ENCODE measurements around the gene ANO10.
"Not testable (repeated sequence)": the region's sequence is repeated elsewhere in the genome, so short reads cannot be mapped to it uniquely, and the experiment has no call there.

Gene ANO10

DNA sequence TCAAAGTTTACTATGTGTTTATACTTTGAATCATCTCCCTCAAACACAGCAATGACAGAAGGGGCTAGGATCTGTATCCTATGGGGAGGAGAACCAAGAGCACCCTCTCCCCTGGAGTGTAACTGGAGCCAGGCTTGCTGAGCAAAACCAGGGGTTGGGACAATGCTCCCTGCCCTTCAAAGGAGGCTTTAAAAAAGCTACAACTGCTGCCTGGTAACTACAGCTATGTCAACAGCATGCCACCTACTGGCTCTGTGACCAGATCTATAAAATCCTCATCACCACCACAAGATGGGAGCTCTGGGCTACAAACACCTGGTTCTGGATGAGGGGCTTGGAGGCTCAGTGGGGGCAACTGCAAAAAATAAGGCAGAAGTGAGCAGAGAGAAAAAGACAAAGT is 61.9 kb downstream of the ANO10 start:
- Histone ChIP-seq H3K36me3 (ENCODE audit: insufficient read depth, low read length) (no peaks in the 10 kb centered on the region), H3K27ac (ENCODE audit: low read depth, low read length) (no peak overlapping the region), H3K9ac (ENCODE audit: low read length) (no peak overlapping the region), H3K4me1 (ENCODE audit: insufficient read depth, low read length) (no peaks in the 10 kb centered on the region), H3K4me3 (ENCODE audit: low read depth in 1 of 2, low read length in 2 of 2) (no peak overlapping the region), H3K9me3 (ENCODE audit: low read length) (no peaks in the 10 kb centered on the region), H3K27me3 (ENCODE audit: control insufficient read depth in 1 of 2, insufficient read depth in 2 of 2, low read length in 2 of 2) (no peaks in the 10 kb centered on the region)

DNA sequence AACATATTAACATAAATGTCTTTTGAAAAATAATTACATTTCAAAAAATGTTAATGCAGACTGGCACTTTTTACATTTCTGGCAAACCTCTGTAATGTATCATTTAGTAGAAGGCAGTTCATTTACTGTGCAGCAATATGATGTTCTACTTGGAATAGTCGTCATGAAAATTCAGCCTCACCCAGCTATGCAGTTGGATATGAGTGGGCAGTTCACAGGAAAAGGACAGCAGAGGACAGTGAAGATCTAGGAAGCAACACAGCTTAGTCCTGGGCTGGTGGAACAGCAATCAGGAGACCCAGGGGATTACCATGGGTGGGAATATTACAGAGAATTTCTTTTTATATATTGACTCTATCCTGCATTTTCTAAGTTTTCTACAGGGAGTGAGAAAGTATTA is 63.6 kb downstream of the ANO10 start:
- H3K4me1 ChIP-seq (ENCODE audit: insufficient read depth, low read length) = no peaks in the 10 kb centered on the region
- no peaks in the 10 kb centered on the region for H3K27me3 ChIP-seq (ENCODE audit: control insufficient read depth in 1 of 2, insufficient read depth in 2 of 2, low read length in 2 of 2)
- no peaks in the 10 kb centered on the region for H3K36me3 ChIP-seq (ENCODE audit: insufficient read depth, low read length)
- no peak overlapping the region for H3K27ac ChIP-seq (ENCODE audit: low read depth, low read length)
- no peak overlapping the region for H3K4me3 ChIP-seq (ENCODE audit: low read depth in 1 of 2, low read length in 2 of 2)
- no peaks in the 10 kb centered on the region for H3K9me3 ChIP-seq (ENCODE audit: low read length)
- H3K9ac ChIP-seq (ENCODE audit: low read length) = no peak overlapping the region

- no peaks in the 10 kb centered on the region for H3K4me1 ChIP-seq (ENCODE audit: insufficient read depth, low read length)
- no peaks in the 10 kb centered on the region for H3K9me3 ChIP-seq (ENCODE audit: low read length)
- H3K4me3 ChIP-seq (ENCODE audit: low read depth in 1 of 2, low read length in 2 of 2) = no peak overlapping the region
- no peaks in the 10 kb centered on the region for H3K36me3 ChIP-seq (ENCODE audit: insufficient read depth, low read length)
- no peak overlapping the region for H3K9ac ChIP-seq (ENCODE audit: low read length)
- H3K27me3 ChIP-seq (ENCODE audit: control insufficient read depth in 1 of 2, insufficient read depth in 2 of 2, low read length in 2 of 2) = no peaks in the 10 kb centered on the region
- no peak overlapping the region for H3K27ac ChIP-seq (ENCODE audit: low read depth, low read length)
Observed at GRCh38 chr3:43549626-43550290, 72.1 kb downstream of the ANO10 start.

- H3K36me3 ChIP-seq (ENCODE audit: insufficient read depth, low read length); H3K9ac ChIP-seq (ENCODE audit: low read length); H3K27ac ChIP-seq (ENCODE audit: low read depth, low read length); H3K9me3 ChIP-seq (ENCODE audit: low read length); H3K4me1 ChIP-seq (ENCODE audit: insufficient read depth, low read length); H3K4me3 ChIP-seq (ENCODE audit: low read depth in 1 of 2, low read length in 2 of 2); H3K27me3 ChIP-seq (ENCODE audit: control insufficient read depth in 1 of 2, insufficient read depth in 2 of 2, low read length in 2 of 2): not testable (repeated sequence)
Observed at GRCh38 chr3:43544277-43544676, 77.5 kb downstream of the ANO10 start.

DNA sequence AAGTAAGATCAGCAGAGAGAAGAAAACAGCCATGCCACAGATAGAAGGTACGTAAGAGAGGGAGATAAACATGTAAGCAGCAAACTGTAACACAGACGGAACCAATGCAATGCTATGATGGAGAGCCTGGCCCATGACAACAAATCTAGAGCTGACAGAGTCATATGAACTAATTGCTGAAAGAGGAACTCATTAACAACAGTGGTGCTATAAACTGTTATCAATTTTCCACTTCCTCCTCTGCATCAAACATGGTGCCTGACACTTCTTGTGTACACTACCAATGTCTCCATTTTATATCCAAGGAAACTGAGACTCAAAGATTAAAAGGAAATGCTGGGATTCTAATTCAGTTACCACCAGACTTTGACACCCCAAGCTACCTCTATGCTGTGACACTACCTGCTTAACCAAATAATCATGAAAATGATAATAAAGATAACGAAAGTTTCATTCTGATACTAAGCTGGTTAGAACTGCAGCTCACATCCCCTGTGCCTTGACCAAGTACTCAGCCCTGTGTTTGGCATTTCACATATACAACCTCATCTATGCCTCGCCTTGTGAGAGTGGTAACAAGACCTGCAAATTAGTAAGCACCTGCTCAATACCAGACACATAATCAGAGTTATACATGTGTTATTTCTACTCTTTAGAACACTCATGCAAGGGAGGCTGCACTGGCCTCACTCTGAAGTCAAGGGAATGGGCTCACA is 79.3 kb downstream of the ANO10 start:
- H3K9ac ChIP-seq (ENCODE audit: low read length) = no peak overlapping the region
- H3K27ac ChIP-seq (ENCODE audit: low read depth, low read length) = no peak overlapping the region
- H3K9me3 ChIP-seq (ENCODE audit: low read length) = no peaks in the 10 kb centered on the region
- no peaks in the 10 kb centered on the region for H3K4me1 ChIP-seq (ENCODE audit: insufficient read depth, low read length)
- H3K36me3 ChIP-seq (ENCODE audit: insufficient read depth, low read length) = peaks cover 4% of the 10 kb centered on the region
- no peaks in the 10 kb centered on the region for H3K27me3 ChIP-seq (ENCODE audit: control insufficient read depth in 1 of 2, insufficient read depth in 2 of 2, low read length in 2 of 2)
- H3K4me3 ChIP-seq (ENCODE audit: low read depth in 1 of 2, low read length in 2 of 2) = no peak overlapping the region

GRCh38 chr3:43540624-43541023 is 81.2 kb downstream of the ANO10 start:
- H3K27me3 ChIP-seq (ENCODE audit: control insufficient read depth in 1 of 2, insufficient read depth in 2 of 2, low read length in 2 of 2) = no peaks in the 10 kb centered on the region
- H3K4me3 ChIP-seq (ENCODE audit: low read depth in 1 of 2, low read length in 2 of 2) = no peak overlapping the region
- H3K36me3 ChIP-seq (ENCODE audit: insufficient read depth, low read length) = peaks cover 4% of the 10 kb centered on the region
- no peaks in the 10 kb centered on the region for H3K4me1 ChIP-seq (ENCODE audit: insufficient read depth, low read length)
- H3K27ac ChIP-seq (ENCODE audit: low read depth, low read length) = no peak overlapping the region
- H3K9me3 ChIP-seq (ENCODE audit: low read length) = no peaks in the 10 kb centered on the region
- no peak overlapping the region for H3K9ac ChIP-seq (ENCODE audit: low read length)

DNA sequence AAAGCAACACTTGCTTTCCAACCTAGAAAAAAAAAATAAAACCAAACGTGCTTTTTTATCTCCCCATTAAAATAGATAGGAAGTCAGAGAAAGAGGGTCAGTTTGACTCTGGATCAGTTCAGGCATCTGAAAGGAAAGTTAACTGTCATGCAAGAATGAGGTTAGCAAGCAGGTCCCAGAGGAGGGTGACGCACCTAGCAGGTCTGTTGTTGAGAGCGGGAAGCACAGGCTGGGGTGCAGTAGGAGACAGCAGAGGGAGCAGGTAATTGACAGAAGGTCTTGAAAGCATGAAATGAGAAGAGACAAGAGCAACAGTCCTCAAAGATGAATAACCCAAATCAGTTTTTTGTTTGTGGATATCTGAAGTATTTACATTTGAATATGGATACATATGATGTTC is 82.5 kb downstream of the ANO10 start:
- Histone ChIP-seq H3K4me1 (ENCODE audit: insufficient read depth, low read length) (no peaks in the 10 kb centered on the region), H3K9me3 (ENCODE audit: low read length) (no peaks in the 10 kb centered on the region), H3K27me3 (ENCODE audit: control insufficient read depth in 1 of 2, insufficient read depth in 2 of 2, low read length in 2 of 2) (no peaks in the 10 kb centered on the region), H3K27ac (ENCODE audit: low read depth, low read length) (no peak overlapping the region), H3K4me3 (ENCODE audit: low read depth in 1 of 2, low read length in 2 of 2) (no peak overlapping the region), H3K9ac (ENCODE audit: low read length) (no peak overlapping the region), H3K36me3 (ENCODE audit: insufficient read depth, low read length) (peaks cover 4% of the 10 kb centered on the region)

GRCh38 chr3:43537225-43537624 is 84.6 kb downstream of the ANO10 start:
- no peak overlapping the region for H3K27ac ChIP-seq (ENCODE audit: low read depth, low read length)
- H3K4me1 ChIP-seq (ENCODE audit: insufficient read depth, low read length) = no peaks in the 10 kb centered on the region
- H3K9ac ChIP-seq (ENCODE audit: low read length) = no peak overlapping the region
- H3K4me3 ChIP-seq (ENCODE audit: low read depth in 1 of 2, low read length in 2 of 2) = no peak overlapping the region
- peaks cover 4% of the 10 kb centered on the region for H3K36me3 ChIP-seq (ENCODE audit: insufficient read depth, low read length)
- no peaks in the 10 kb centered on the region for H3K9me3 ChIP-seq (ENCODE audit: low read length)
- H3K27me3 ChIP-seq (ENCODE audit: control insufficient read depth in 1 of 2, insufficient read depth in 2 of 2, low read length in 2 of 2) = no peaks in the 10 kb centered on the region

GRCh38 chr3:43534675-43535074 is 87.1 kb downstream of the ANO10 start:
- no peaks in the 10 kb centered on the region for H3K9me3 ChIP-seq (ENCODE audit: low read length)
- peaks cover 4% of the 10 kb centered on the region for H3K36me3 ChIP-seq (ENCODE audit: insufficient read depth, low read length)
- H3K27ac ChIP-seq (ENCODE audit: low read depth, low read length) = no peak overlapping the region
- no peaks in the 10 kb centered on the region for H3K27me3 ChIP-seq (ENCODE audit: control insufficient read depth in 1 of 2, insufficient read depth in 2 of 2, low read length in 2 of 2)
- H3K9ac ChIP-seq (ENCODE audit: low read length) = no peak overlapping the region
- H3K4me3 ChIP-seq (ENCODE audit: low read depth in 1 of 2, low read length in 2 of 2) = no peak overlapping the region
- H3K4me1 ChIP-seq (ENCODE audit: insufficient read depth, low read length) = no peaks in the 10 kb centered on the region

GRCh38 chr3:43533009-43533408 is 88.8 kb downstream of the ANO10 start:
- Histone ChIP-seq H3K9me3 (ENCODE audit: low read length) (no peaks in the 10 kb centered on the region), H3K9ac (ENCODE audit: low read length) (no peak overlapping the region), H3K27ac (ENCODE audit: low read depth, low read length) (no peak overlapping the region), H3K36me3 (ENCODE audit: insufficient read depth, low read length) (no peaks in the 10 kb centered on the region), H3K27me3 (ENCODE audit: control insufficient read depth in 1 of 2, insufficient read depth in 2 of 2, low read length in 2 of 2) (no peaks in the 10 kb centered on the region), H3K4me1 (ENCODE audit: insufficient read depth, low read length) (no peaks in the 10 kb centered on the region), H3K4me3 (ENCODE audit: low read depth in 1 of 2, low read length in 2 of 2) (no peak overlapping the region)

GRCh38 chr3:43531835-43532234 is 90.0 kb downstream of the ANO10 start:
- Histone ChIP-seq H3K27me3 (ENCODE audit: control insufficient read depth in 1 of 2, insufficient read depth in 2 of 2, low read length in 2 of 2) (no peaks in the 10 kb centered on the region), H3K9ac (ENCODE audit: low read length) (no peak overlapping the region), H3K4me3 (ENCODE audit: low read depth in 1 of 2, low read length in 2 of 2) (no peak overlapping the region), H3K36me3 (ENCODE audit: insufficient read depth, low read length) (no peaks in the 10 kb centered on the region), H3K27ac (ENCODE audit: low read depth, low read length) (no peak overlapping the region), H3K9me3 (ENCODE audit: low read length) (no peaks in the 10 kb centered on the region), H3K4me1 (ENCODE audit: insufficient read depth, low read length) (no peaks in the 10 kb centered on the region)

- Histone ChIP-seq H3K4me1 (ENCODE audit: insufficient read depth, low read length) (no peaks in the 10 kb centered on the region), H3K9ac (ENCODE audit: low read length) (no peak overlapping the region), H3K27ac (ENCODE audit: low read depth, low read length) (no peak overlapping the region), H3K4me3 (ENCODE audit: low read depth in 1 of 2, low read length in 2 of 2) (no peak overlapping the region), H3K36me3 (ENCODE audit: insufficient read depth, low read length) (no peaks in the 10 kb centered on the region), H3K27me3 (ENCODE audit: control insufficient read depth in 1 of 2, insufficient read depth in 2 of 2, low read length in 2 of 2) (no peaks in the 10 kb centered on the region), H3K9me3 (ENCODE audit: low read length) (no peaks in the 10 kb centered on the region)
Observed at GRCh38 chr3:43528498-43529099, 93.2 kb downstream of the ANO10 start.
